ENCODE results near the gene PCSK6. TPM values are rescaled to one million over a fixed set of nuclear protein-coding genes. Genes with fewer than 3 reads are reported as not detected.

PCSK6 gene
- total RNA-seq, 1 donor from 2014 or later: 6.8 TPM

- Histone ChIP-seq H3K36me3 (ENCODE audit: control insufficient read depth, insufficient read depth, low read length) (no peaks in the 10 kb centered on the region), H3K4me3 (ENCODE audit: low read depth, low read length) (no peak overlapping the region), H3K27me3 (ENCODE audit: control insufficient read depth, insufficient read depth, low read length) (peaks cover 8% of the 10 kb centered on the region)
- no peak for TF ChIP-seq CTCF (IDR thresholded peaks at IDR 0.05; ENCODE audit: insufficient read depth, low read length, severe bottlenecking)
- DNase-seq (ENCODE audit: low read depth): no peak
- FAIRE-seq: no peak
Measured at GRCh38 chr15:101444015-101444414, 45.5 kb downstream of the PCSK6 start.

- no peak for DNase-seq (ENCODE audit: low read depth)
- no peak for TF ChIP-seq CTCF (IDR thresholded peaks at IDR 0.05; ENCODE audit: insufficient read depth, low read length, severe bottlenecking)
- no peak for FAIRE-seq
- Histone ChIP-seq H3K36me3 (ENCODE audit: control insufficient read depth, insufficient read depth, low read length) (no peaks in the 10 kb centered on the region), H3K4me3 (ENCODE audit: low read depth, low read length) (no peak overlapping the region), H3K27me3 (ENCODE audit: control insufficient read depth, insufficient read depth, low read length) (peaks cover 8% of the 10 kb centered on the region)
Measured at GRCh38 chr15:101442272-101442671, 47.2 kb downstream of the PCSK6 start.

- Histone ChIP-seq H3K4me3 (ENCODE audit: low read depth, low read length) (no peak overlapping the region), H3K36me3 (ENCODE audit: control insufficient read depth, insufficient read depth, low read length) (no peaks in the 10 kb centered on the region), H3K27me3 (ENCODE audit: control insufficient read depth, insufficient read depth, low read length) (peaks cover 8% of the 10 kb centered on the region)
- DNase-seq (ENCODE audit: low read depth): no peak
- TF ChIP-seq CTCF (IDR thresholded peaks at IDR 0.05; ENCODE audit: insufficient read depth, low read length, severe bottlenecking): no peak
- FAIRE-seq: no peak
Measured at GRCh38 chr15:101441696-101442095, 47.8 kb downstream of the PCSK6 start.

GRCh38 chr15:101440846-101441590 lies 48.5 kb downstream of the PCSK6 start:
- TF ChIP-seq CTCF (IDR thresholded peaks at IDR 0.05; ENCODE audit: insufficient read depth, low read length, severe bottlenecking): no peak
- FAIRE-seq: no peak
- Histone ChIP-seq H3K4me3 (ENCODE audit: low read depth, low read length) (no peak overlapping the region), H3K27me3 (ENCODE audit: control insufficient read depth, insufficient read depth, low read length) (peaks cover 8% of the 10 kb centered on the region), H3K36me3 (ENCODE audit: control insufficient read depth, insufficient read depth, low read length) (no peaks in the 10 kb centered on the region)
- DNase-seq (ENCODE audit: low read depth): no peak

- FAIRE-seq: no peak
- DNase-seq (ENCODE audit: low read depth): no peak
- H3K27me3 ChIP-seq (ENCODE audit: control insufficient read depth, insufficient read depth, low read length): peaks cover 10% of the 10 kb centered on the region
- no peak overlapping the region for H3K4me3 ChIP-seq (ENCODE audit: low read depth, low read length)
- H3K36me3 ChIP-seq (ENCODE audit: control insufficient read depth, insufficient read depth, low read length): no peaks in the 10 kb centered on the region
- no peak for TF ChIP-seq CTCF (IDR thresholded peaks at IDR 0.05; ENCODE audit: insufficient read depth, low read length, severe bottlenecking)
Measured at GRCh38 chr15:101439920-101440319, 49.6 kb downstream of the PCSK6 start.

Data from bronchial epithelial cell (primary cell).